Effector memory CD4-positive, alpha-beta T cell (primary cell): Measurements from ENCODE around the gene ELK4.

ENCODE experiments used
- DNase-seq, 3 donors: peaks; one replicate each; pipeline ENCODE4 v3.0.0-alpha.2; 2020
- H3K27ac ChIP-seq: 2 replicates; pipeline ENCODE4 v1.7.0; 2013; ENCODE audit warnings: mild to moderate bottlenecking, low read length, moderate library complexity; ENCODE audit not compliant: insufficient read depth, poor library complexity, severe bottlenecking
- H3K27me3 ChIP-seq: replicated peaks from 2 replicates; pipeline ENCODE4 v1.7.0; 2013; ENCODE audit warnings: mild to moderate bottlenecking, low read length; ENCODE audit not compliant: insufficient read depth, control insufficient read depth, poor library complexity, severe bottlenecking
- H3K36me3 ChIP-seq: 2 replicates; pipeline ENCODE4 v1.7.0; 2013; ENCODE audit warnings: mild to moderate bottlenecking, low read length, moderate library complexity; ENCODE audit not compliant: control insufficient read depth, insufficient read depth
- H3K4me1 ChIP-seq: 2 replicates; pipeline ENCODE4 v1.7.0; 2013; ENCODE audit warnings: low read length, mild to moderate bottlenecking; ENCODE audit not compliant: control insufficient read depth, insufficient read depth, poor library complexity, severe bottlenecking
- H3K4me3 ChIP-seq: 2 replicates; pipeline ENCODE4 v1.7.0; 2013; ENCODE audit warnings: low read length, low read depth, mild to moderate bottlenecking; ENCODE audit not compliant: insufficient read depth, poor library complexity, severe bottlenecking
- H3K9me3 ChIP-seq: 2 replicates; pipeline ENCODE4 v1.7.0; 2013; ENCODE audit warnings: mild to moderate bottlenecking, low read length, moderate library complexity; ENCODE audit not compliant: control insufficient read depth

Gene ELK4

DNA sequence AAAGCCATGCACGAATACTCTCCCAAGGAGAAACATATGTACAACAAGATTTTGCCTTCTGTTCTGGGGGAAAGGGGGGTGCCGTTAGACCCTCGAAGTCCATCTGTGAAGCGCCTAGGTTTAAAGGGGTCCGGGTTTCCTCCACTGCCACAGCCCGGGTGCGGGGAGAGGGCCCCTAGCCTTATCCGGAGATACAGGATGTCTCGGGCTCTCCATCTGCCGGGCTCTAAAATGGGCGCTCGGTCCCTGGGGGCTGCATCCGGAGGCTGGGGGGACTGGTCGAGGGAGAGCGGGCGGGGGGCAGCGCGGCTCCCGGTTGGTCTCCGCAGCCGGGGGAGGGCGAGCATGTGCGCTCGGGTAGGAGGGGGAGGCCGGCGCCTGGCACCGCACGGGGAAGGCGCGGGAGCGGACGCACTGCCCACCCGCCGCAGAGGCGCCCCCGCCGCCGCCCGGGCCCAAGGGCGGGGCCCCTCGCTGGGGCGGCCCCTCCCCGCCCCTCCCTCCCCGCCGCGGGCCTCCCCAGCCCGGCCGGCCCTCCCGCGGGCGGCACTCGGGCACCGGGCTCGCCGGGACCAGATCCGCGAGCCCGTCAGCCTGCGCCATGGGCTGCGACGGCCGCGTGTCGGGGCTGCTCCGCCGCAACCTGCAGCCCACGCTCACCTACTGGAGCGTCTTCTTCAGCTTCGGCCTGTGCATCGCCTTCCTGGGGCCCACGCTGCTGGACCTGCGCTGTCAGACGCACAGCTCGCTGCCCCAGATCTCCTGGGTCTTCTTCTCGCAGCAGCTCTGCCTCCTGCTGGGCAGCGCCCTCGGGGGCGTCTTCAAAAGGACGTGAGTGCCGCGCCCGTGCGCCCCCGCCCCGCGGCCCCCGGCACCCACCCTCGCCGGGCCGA is 63.1 kb downstream of the ELK4 start:
- H3K27ac ChIP-seq: no peak overlapping the region
- no peak overlapping the region for H3K4me3 ChIP-seq
- no peaks in the 10 kb centered on the region for H3K9me3 ChIP-seq
- no peaks in the 10 kb centered on the region for H3K36me3 ChIP-seq
- H3K4me1 ChIP-seq: no peaks in the 10 kb centered on the region
- DNase-seq: no peak
- peaks cover 18% of the 10 kb centered on the region for H3K27me3 ChIP-seq

DNA sequence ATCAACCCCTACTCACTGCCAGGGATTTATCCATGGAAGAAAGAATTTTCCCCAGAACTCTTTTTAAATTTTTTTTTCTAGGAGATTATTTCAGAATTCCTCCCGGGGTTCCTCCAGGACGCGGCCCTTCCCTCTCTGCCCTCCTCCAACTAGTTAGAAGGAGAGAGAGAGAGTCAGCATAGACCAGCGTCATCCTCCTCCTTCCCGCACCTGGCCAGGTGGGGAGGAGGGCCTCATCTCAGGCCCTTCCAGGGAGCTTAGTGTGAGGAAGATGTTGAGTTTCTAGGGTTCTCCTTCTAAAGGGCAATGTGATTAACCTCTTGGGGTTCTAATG is 63.7 kb downstream of the ELK4 start:
- DNase-seq: no peak
- Histone ChIP-seq H3K4me1 (no peaks in the 10 kb centered on the region), H3K27ac (no peak overlapping the region), H3K4me3 (no peak overlapping the region), H3K9me3 (no peaks in the 10 kb centered on the region), H3K27me3 (peaks cover 18% of the 10 kb centered on the region), H3K36me3 (no peaks in the 10 kb centered on the region)

DNA sequence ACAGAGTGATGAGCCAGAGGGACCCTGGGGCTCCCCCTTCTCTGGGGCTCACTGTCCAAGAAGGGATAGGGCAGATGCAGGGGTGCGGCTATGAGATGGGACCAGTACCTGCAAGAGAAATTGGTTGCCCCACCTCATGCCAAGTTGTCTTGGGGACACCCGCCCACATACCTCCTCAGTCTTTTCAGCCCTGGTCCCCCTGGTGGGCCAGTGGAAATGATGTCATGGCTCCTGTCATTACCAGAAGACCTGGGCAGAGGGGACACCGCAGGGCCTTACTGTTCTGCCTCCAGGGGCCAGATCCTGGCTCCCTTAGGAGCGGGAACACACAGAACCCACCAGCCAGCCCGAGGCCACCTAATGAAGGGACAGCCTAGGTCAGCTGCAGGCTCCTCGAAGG is 64.1 kb downstream of the ELK4 start:
- peaks cover 18% of the 10 kb centered on the region for H3K27me3 ChIP-seq
- H3K36me3 ChIP-seq: no peaks in the 10 kb centered on the region
- no peak overlapping the region for H3K4me3 ChIP-seq
- no peaks in the 10 kb centered on the region for H3K4me1 ChIP-seq
- H3K9me3 ChIP-seq: no peaks in the 10 kb centered on the region
- H3K27ac ChIP-seq: no peak overlapping the region
- DNase-seq: no peak

DNA sequence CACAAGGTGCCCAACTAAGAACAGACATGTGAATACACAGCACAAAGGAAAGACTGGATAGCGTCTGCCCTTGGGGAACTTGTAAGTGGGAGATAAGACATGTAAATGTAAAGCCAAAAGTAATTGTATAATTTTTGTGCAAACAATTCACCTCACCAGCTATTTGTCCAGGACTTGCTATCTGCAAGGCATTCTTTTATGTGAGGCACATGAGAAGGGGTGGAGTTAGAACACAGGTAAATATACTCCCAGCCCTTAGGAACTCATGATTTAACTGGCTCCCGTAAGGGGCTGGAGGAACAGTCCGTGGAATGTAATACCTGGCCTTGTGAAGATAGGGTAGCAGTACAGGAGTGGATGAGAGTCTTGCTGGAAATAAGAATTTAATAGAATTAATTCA is 66.0 kb downstream of the ELK4 start:
- H3K27me3 ChIP-seq: peaks cover 18% of the 10 kb centered on the region

DNA sequence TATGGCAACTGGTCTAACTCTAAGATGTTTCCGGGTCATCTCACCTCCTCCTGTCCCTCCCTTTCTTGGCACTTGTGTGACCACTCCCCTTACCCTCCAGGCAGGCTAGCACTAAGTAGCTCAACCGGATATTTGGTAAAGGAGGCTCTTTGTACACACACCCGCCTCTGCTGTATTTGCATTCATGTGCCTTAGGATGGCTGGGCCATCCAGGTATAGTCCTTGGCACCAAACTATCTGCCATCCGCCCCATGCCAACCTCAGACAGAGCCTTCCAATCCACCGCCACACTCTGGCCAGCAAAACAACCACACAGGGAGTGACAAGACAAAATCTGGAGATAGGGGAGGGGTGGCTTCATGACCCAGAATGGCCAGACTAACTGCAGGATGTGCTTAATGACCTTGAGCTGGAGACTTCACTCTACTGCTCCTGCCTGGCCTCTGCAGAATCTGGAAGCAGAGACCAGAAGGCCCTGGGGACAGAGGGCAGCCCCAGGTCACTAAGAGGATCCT is 67.8 kb downstream of the ELK4 start:
- DNase-seq: no peak

More for the DNA sequence above, 66.0 kb downstream of the ELK4 start:
- no peak for DNase-seq
- no peak overlapping the region for H3K4me3 ChIP-seq
- H3K27ac ChIP-seq: no peak overlapping the region
- H3K9me3 ChIP-seq: no peaks in the 10 kb centered on the region
- no peaks in the 10 kb centered on the region for H3K36me3 ChIP-seq
- H3K4me1 ChIP-seq: no peaks in the 10 kb centered on the region

DNA sequence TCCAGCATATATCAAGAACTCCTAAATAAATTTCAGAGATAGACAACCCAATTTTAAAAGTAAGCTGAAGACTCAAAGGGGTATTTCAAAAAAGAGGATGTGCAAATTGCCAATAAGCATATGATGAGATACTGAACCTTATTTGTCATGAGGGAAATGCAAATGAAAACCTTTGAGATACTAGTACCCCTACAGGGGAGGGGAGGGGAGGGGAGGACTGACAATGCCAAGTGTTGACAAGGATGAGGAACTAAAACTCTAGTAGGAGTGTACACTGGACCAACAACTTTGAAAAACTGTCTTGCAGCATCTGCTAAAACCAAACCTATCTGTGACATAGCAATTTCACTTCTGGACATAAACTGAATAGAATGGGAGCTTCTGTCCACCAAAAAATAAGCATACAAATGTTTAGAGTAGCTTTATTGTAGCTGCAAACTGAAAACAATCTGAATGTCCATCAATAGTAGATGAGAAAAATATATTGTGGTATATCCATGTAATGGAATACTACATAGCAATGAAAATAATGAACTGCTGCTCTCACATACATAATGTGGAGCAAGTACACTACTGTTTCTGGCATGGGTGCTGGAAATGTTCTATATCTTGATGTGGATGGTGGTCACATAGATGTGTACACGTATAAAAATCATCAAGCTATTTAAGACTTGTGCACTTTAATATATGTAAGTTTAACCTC is 70.2 kb downstream of the ELK4 start:
- no peaks in the 10 kb centered on the region for H3K9me3 ChIP-seq
- H3K4me1 ChIP-seq: no peaks in the 10 kb centered on the region
- H3K27ac ChIP-seq: no peak overlapping the region
- H3K36me3 ChIP-seq: no peaks in the 10 kb centered on the region
- no peak overlapping the region for H3K4me3 ChIP-seq
- peaks cover 6% of the 10 kb centered on the region for H3K27me3 ChIP-seq
- DNase-seq: no peak

More for the DNA sequence above, 67.8 kb downstream of the ELK4 start:
- no peak overlapping the region for H3K4me3 ChIP-seq
- H3K9me3 ChIP-seq: no peaks in the 10 kb centered on the region
- H3K4me1 ChIP-seq: no peaks in the 10 kb centered on the region
- H3K36me3 ChIP-seq: no peaks in the 10 kb centered on the region
- no peak overlapping the region for H3K27ac ChIP-seq
- peaks cover 18% of the 10 kb centered on the region for H3K27me3 ChIP-seq
